HCT116 (cell line): Measurements from ENCODE around the gene STAC. TPM values are rescaled to one million over a fixed set of nuclear protein-coding genes. Genes with fewer than 3 reads are reported as not detected.

Source experiments
- ATAC-seq: fragments of 200-7000 bp; cut with Tn5 transposase; 2 replicates; pipeline ENCODE4 v1.9.1; 2020; ENCODE audit warnings: mild to moderate bottlenecking, moderate library complexity
- BruUV-seq: library from RNA; stranded (reverse); fragments of 400-500 nt; replicated peaks from 2 replicates; lab custom pipeline; 2021; lab: Mats Ljungman, UMichigan
- CTCF ChIA-PET: fragments of 300-600 bp; sonication (Branson Sonifier 250); formaldehyde crosslinking; loops from one replicate; lab custom pipeline; 2021; ENCODE audit warnings: antibody characterized with exemption; lab: Charles Lee
- POLR2A ChIA-PET: fragments of 300-600, 350-600 bp; sonication (Branson Sonifier 250); formaldehyde crosslinking; loops from one replicate; lab custom pipeline; 2021; ENCODE audit warnings: antibody characterized with exemption; lab: Charles Lee
- RAD21 ChIA-PET, 2 experiments: fragments of 300-600 bp; sonication (Branson Sonifier 250); formaldehyde crosslinking; loops; one replicate each; lab custom pipeline; 2023; ENCODE audit warnings: low total read pairs in 2 of 2; ENCODE audit not compliant: uncharacterized antibody in 2 of 2, unreplicated experiment in 2 of 2, low non-redundant PET in 1 of 2; lab: Charles Lee
- DNase-seq: peaks from one replicate; pipeline ENCODE4 v3.0.0-alpha.2; 2010; ENCODE audit warnings: low read depth, low spot score
- H2AFZ ChIP-seq: fragments of 200-600 bp; shearing (Covaris generic), sonication (generic); 2 replicates; pipeline ENCODE4 v1.6.1; 2017; ENCODE audit warnings: low read depth, mixed run types, mixed read lengths, antibody characterized with exemption, low read length; ENCODE audit not compliant: poor library complexity, severe bottlenecking
- H3K27ac ChIP-seq: 2 replicates; pipeline ENCODE4 v1.5.1; 2012; ENCODE audit warnings: low read depth, low read length
- H3K27me3 ChIP-seq: fragments of 200-600 bp; sonication (generic); 2 replicates; pipeline ENCODE4 v1.6.1; 2016; ENCODE audit warnings: mixed run types, low read length, mixed read lengths; ENCODE audit not compliant: insufficient read depth
- H3K36me3 ChIP-seq, 2 experiments: fragments of 200-500 bp in 1 of 2; fragments of 200-600 bp in 1 of 2; sonication (Bioruptor generic) in 1 of 2; sonication (generic) in 1 of 2; 2 replicates each; pipeline versions ENCODE4 v1.5.1 to v1.6.1; 2014 to 2016; ENCODE audit warnings: low read length in 2 of 2, inconsistent platforms in 1 of 2, mixed read lengths in 1 of 2, mixed run types in 1 of 2; ENCODE audit not compliant: insufficient read depth in 2 of 2, control insufficient read depth in 1 of 2
- H3K4me1 ChIP-seq, 2 experiments: fragments of 200-600 bp in 1 of 2; sonication (generic) in 1 of 2; 2 replicates each; pipeline versions ENCODE4 v1.5.1 to v1.6.1; 2012 to 2017; ENCODE audit warnings: low read length in 2 of 2, inconsistent platforms in 1 of 2, mild to moderate bottlenecking in 1 of 2, mixed read lengths in 1 of 2, mixed run types in 1 of 2, moderate library complexity in 1 of 2; ENCODE audit not compliant: insufficient read depth in 2 of 2, control insufficient read depth in 1 of 2
- H3K4me2 ChIP-seq: fragments of 200-600 bp; sonication (generic); 2 replicates; pipeline ENCODE4 v1.6.1; 2017; ENCODE audit warnings: mixed run types, low read length, mixed read lengths
- H3K4me3 ChIP-seq, 2 experiments: fragments of 200-600 bp in 1 of 2; sonication (generic) in 1 of 2; replicated peaks in 1 of 2; 2 replicates each; pipeline ENCODE4 v1.5.1; 2011 to 2016; ENCODE audit warnings: low read length in 2 of 2, control low read depth in 1 of 2, low read depth in 1 of 2, mild to moderate bottlenecking in 1 of 2, mixed read lengths in 1 of 2, mixed run types in 1 of 2
- H3K79me2 ChIP-seq: fragments of 200-600 bp; sonication (generic); 2 replicates; pipeline ENCODE4 v1.6.1; 2017; ENCODE audit warnings: mild to moderate bottlenecking, mixed run types, low read length, moderate library complexity, mixed read lengths; ENCODE audit not compliant: insufficient read depth
- H3K9ac ChIP-seq: fragments of 200-600 bp; sonication (generic); 2 replicates; pipeline ENCODE4 v1.6.1; 2016; ENCODE audit warnings: low read length, mixed read lengths
- H3K9me2 ChIP-seq: fragments of 200-600 bp; sonication (generic), shearing (Covaris generic); 2 replicates; pipeline ENCODE4 v1.6.1; 2017; ENCODE audit warnings: mixed run types, mild to moderate bottlenecking, moderate library complexity; ENCODE audit not compliant: insufficient read depth
- H3K9me3 ChIP-seq, 2 experiments: fragments of 200-500 bp in 1 of 2; fragments of 200-600 bp in 1 of 2; sonication (Bioruptor generic) in 1 of 2; sonication (generic) in 1 of 2; 2 replicates each; pipeline ENCODE4 v1.6.1; 2014 to 2017; ENCODE audit warnings: low read length in 2 of 2, mixed read lengths in 2 of 2, inconsistent platforms in 1 of 2, low read depth in 1 of 2, mild to moderate bottlenecking in 1 of 2, mixed run types in 1 of 2, moderate library complexity in 1 of 2; ENCODE audit not compliant: control insufficient read depth in 1 of 2, insufficient read depth in 1 of 2
- H4K20me1 ChIP-seq: fragments of 200-600 bp; sonication (generic), shearing (Covaris generic); 2 replicates; pipeline ENCODE4 v1.6.1; 2017; ENCODE audit warnings: mixed run types, mild to moderate bottlenecking, moderate library complexity; ENCODE audit not compliant: insufficient read depth
- CBX3 ChIP-seq: IDR thresholded peaks from 2 replicates; pipeline ENCODE4 v1.6.1; 2012; ENCODE audit warnings: low read depth
- EGR1 ChIP-seq: IDR thresholded peaks from 2 replicates; pipeline ENCODE4 v1.6.1; 2012; ENCODE audit warnings: low read depth
- ELF1 ChIP-seq: IDR thresholded peaks from 2 replicates; pipeline ENCODE4 v1.6.1; 2012; ENCODE audit warnings: low read depth, borderline replicate concordance
- EZH2phosphoT487 ChIP-seq: fragments of 200-600 bp; IDR thresholded peaks from 2 replicates; pipeline ENCODE4 v1.6.1; 2018; ENCODE audit warnings: antibody characterized with exemption, borderline replicate concordance
- JUND ChIP-seq: IDR thresholded peaks from 2 replicates; pipeline ENCODE4 v1.6.1; 2012
- RAD21 ChIP-seq: IDR thresholded peaks from 2 replicates; pipeline ENCODE4 v1.6.1; 2012; ENCODE audit warnings: low read depth, mild to moderate bottlenecking
- ZFX ChIP-seq: fragments of 450-650 bp; IDR thresholded peaks from 2 replicates; pipeline ENCODE4 v1.6.1; 2017
- intact Hi-C: fragments of 100-400 bp; cut with micrococcal nuclease; formaldehyde crosslinking; loops from 2 replicates; pipeline ENCODE4 v1.10.0; 2022
- total RNA-seq: library from RNA; stranded (reverse); gene quantifications from one replicate; pipeline ENCODE4 v1.2.1, GENCODE V29; 2021; ENCODE audit not compliant: unreplicated experiment
- TF ChIP-seq, protein P1 (sequence below), 3 experiments: fragments of 200-600 bp in 1 of 3; sonication (generic) in 1 of 3; IDR thresholded peaks in 2 of 3; conservative IDR thresholded peaks in 1 of 3; 2 replicates each; pipeline ENCODE4 v1.5.1; 2012 to 2017; ENCODE audit warnings: low read depth in 2 of 3, low read length in 2 of 3, antibody characterized with exemption in 1 of 3, borderline replicate concordance in 1 of 3, control low read depth in 1 of 3, mild to moderate bottlenecking in 1 of 3, mixed read lengths in 1 of 3, mixed run types in 1 of 3, moderate library complexity in 1 of 3; ENCODE audit not compliant: insufficient read depth in 1 of 3
- TF ChIP-seq, protein P2 (sequence below): IDR thresholded peaks from 2 replicates; pipeline ENCODE4 v1.6.1; 2012
- TF ChIP-seq, protein P3 (sequence below): IDR thresholded peaks from 2 replicates; pipeline ENCODE4 v1.6.1; 2012; ENCODE audit warnings: low read depth

STAC gene
- total RNA-seq, 1 experiment from 2014 or later = not detected

DNA sequence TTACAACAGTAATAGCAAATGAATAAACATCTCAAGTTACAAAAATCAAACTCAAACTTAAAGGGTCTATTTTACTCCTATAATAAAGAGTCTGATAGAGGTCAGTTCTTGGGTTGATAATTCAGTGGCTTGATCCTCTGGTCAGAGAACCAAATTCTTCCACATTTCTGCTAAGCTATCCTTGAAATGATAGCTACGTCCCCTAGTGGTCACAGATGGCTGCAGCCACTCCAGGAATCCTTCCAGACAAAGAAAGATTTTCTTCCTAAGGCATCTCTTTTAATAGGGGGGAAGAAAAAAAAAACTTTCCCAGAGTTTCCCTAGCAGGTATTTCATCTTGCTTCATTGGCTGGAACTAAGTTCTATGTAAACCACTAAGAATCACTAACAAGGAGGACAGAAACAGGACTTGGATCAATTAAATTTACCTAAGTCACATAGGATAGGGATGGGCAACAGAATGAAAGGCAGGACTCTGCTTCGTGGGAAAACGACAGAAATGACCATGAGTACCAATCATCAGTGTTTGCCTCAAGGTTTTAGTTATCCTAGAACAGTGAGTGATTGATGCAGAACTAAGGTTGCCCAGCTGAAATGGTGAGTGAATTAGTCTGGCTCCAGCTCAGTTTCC, 160.7 kb downstream of the STAC start:
- POLR2A ChIA-PET = no interaction called here
- H3K4me2 ChIP-seq = no peak overlapping the region
- intact Hi-C loops = loop anchor here (10.0 kb wide), 1 partner anchor 416 kb away; no protein-coding TSS in a partner anchor
- no peaks in the 10 kb centered on the region for H3K9me3 ChIP-seq
- peak; percentile 68 for ATAC-seq
- no peaks in the 10 kb centered on the region for H3K4me1 ChIP-seq
- H3K36me3 ChIP-seq = no peaks in the 10 kb centered on the region
- no peaks in the 10 kb centered on the region for H3K9me2 ChIP-seq
- BruUV-seq = no TSS peak
- no peak overlapping the region for H2AFZ ChIP-seq
- TF ChIP-seq, protein P1, sequence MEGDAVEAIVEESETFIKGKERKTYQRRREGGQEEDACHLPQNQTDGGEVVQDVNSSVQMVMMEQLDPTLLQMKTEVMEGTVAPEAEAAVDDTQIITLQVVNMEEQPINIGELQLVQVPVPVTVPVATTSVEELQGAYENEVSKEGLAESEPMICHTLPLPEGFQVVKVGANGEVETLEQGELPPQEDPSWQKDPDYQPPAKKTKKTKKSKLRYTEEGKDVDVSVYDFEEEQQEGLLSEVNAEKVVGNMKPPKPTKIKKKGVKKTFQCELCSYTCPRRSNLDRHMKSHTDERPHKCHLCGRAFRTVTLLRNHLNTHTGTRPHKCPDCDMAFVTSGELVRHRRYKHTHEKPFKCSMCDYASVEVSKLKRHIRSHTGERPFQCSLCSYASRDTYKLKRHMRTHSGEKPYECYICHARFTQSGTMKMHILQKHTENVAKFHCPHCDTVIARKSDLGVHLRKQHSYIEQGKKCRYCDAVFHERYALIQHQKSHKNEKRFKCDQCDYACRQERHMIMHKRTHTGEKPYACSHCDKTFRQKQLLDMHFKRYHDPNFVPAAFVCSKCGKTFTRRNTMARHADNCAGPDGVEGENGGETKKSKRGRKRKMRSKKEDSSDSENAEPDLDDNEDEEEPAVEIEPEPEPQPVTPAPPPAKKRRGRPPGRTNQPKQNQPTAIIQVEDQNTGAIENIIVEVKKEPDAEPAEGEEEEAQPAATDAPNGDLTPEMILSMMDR (IDR thresholded peaks at IDR 0.05 in 2 of 3, conservative IDR thresholded peaks at IDR 0.05 in 1 of 3; ENCODE audit: borderline replicate concordance in 1 of 3, insufficient read depth in 1 of 3, low read depth in 2 of 3, low read length in 2 of 3) = peak; percentile 44 to 88 (median 84); a peak in 5 of 6 replicates
- TF ChIP-seq RAD21 = peak; percentile 59
- no peak for TF ChIP-seq ELF1
- TF ChIP-seq, all 23 proteins: peak for 2
- Histone ChIP-seq H3K27ac (no peak overlapping the region), H4K20me1 (no peaks in the 10 kb centered on the region), H3K9ac (no peak overlapping the region), H3K4me3 (no peak overlapping the region), H3K79me2 (no peaks in the 10 kb centered on the region), H3K27me3 (0 out of 2 replicates have a peak, but pooled peaks cover 5% of the 10 kb centered on the region)
- peak; percentile 12 for DNase-seq
- CTCF ChIA-PET = interaction anchor here (0.8 to 1.0 kb wide), 2 partner anchors 18 to 575 kb away, joined by 3 read pairs; no protein-coding TSS in a partner anchor
- RAD21 ChIA-PET = no interaction called here

DNA sequence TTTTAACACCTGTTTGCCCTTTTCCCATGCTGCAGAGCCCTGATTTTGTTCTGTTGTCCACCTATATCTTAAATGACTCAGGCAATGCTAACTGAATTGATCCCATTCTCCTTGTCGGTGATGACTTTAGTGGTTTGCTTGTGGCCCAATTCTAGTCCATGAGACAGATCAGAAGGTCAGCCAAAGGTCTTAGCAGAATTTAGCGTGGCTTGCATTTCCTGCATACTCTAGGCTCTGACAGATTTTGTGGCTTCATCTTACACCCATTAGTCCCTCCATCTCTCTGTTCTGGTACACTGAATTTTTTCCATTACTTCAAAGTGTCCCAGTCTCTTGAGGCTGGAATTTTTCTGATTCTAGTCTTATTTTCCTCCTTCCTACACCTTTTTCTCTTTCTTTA, 161.9 kb downstream of the STAC start:
- no peak overlapping the region for H3K4me2 ChIP-seq
- DNase-seq (no peak), ATAC-seq (no peak)
- POLR2A ChIA-PET = no interaction called here
- no peaks in the 10 kb centered on the region for H3K36me3 ChIP-seq
- no peak overlapping the region for H3K27ac ChIP-seq
- BruUV-seq = no TSS peak
- RAD21 ChIA-PET = no interaction called here
- H3K27me3 ChIP-seq = 0 out of 2 replicates have a peak, but pooled peaks cover 5% of the 10 kb centered on the region
- no peaks in the 10 kb centered on the region for H3K9me3 ChIP-seq
- no peak overlapping the region for H3K9ac ChIP-seq
- no peak overlapping the region for H3K4me3 ChIP-seq
- intact Hi-C loops = loop anchor here (10.0 kb wide), 1 partner anchor 417 kb away; no protein-coding TSS in a partner anchor
- CTCF ChIA-PET = no interaction called here
- no peak overlapping the region for H2AFZ ChIP-seq
- no peaks in the 10 kb centered on the region for H3K4me1 ChIP-seq
- no peaks in the 10 kb centered on the region for H3K79me2 ChIP-seq
- no peaks in the 10 kb centered on the region for H4K20me1 ChIP-seq
- no peaks in the 10 kb centered on the region for H3K9me2 ChIP-seq
- TF ChIP-seq EZH2phosphoT487 (no peak), ZFX (no peak), EGR1 (no peak), CBX3 (no peak), JUND (no peak)
- TF ChIP-seq, protein P2, sequence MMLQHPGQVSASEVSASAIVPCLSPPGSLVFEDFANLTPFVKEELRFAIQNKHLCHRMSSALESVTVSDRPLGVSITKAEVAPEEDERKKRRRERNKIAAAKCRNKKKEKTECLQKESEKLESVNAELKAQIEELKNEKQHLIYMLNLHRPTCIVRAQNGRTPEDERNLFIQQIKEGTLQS = no peak
- TF ChIP-seq, protein P3, sequence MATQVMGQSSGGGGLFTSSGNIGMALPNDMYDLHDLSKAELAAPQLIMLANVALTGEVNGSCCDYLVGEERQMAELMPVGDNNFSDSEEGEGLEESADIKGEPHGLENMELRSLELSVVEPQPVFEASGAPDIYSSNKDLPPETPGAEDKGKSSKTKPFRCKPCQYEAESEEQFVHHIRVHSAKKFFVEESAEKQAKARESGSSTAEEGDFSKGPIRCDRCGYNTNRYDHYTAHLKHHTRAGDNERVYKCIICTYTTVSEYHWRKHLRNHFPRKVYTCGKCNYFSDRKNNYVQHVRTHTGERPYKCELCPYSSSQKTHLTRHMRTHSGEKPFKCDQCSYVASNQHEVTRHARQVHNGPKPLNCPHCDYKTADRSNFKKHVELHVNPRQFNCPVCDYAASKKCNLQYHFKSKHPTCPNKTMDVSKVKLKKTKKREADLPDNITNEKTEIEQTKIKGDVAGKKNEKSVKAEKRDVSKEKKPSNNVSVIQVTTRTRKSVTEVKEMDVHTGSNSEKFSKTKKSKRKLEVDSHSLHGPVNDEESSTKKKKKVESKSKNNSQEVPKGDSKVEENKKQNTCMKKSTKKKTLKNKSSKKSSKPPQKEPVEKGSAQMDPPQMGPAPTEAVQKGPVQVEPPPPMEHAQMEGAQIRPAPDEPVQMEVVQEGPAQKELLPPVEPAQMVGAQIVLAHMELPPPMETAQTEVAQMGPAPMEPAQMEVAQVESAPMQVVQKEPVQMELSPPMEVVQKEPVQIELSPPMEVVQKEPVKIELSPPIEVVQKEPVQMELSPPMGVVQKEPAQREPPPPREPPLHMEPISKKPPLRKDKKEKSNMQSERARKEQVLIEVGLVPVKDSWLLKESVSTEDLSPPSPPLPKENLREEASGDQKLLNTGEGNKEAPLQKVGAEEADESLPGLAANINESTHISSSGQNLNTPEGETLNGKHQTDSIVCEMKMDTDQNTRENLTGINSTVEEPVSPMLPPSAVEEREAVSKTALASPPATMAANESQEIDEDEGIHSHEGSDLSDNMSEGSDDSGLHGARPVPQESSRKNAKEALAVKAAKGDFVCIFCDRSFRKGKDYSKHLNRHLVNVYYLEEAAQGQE = no peak
- TF ChIP-seq, protein P1 (IDR thresholded peaks at IDR 0.05 in 2 of 3, conservative IDR thresholded peaks at IDR 0.05 in 1 of 3; ENCODE audit: borderline replicate concordance in 1 of 3, insufficient read depth in 1 of 3, low read depth in 2 of 3, low read length in 2 of 3) = no peak
